Nephron progenitor cell (in vitro differentiated cells): ENCODE data around the gene HSFX4.
"Not testable (repeated sequence)": the region's sequence is repeated elsewhere in the genome, so short reads cannot be mapped to it uniquely, and the experiment has no call there.

Source experiments
- DNase-seq: peaks from one replicate; pipeline ENCODE4 v3.0.0; 2021
- H3K27ac Mint-ChIP-seq: 2 replicates; pipeline ENCODE4 v1.8.0; 2021; ENCODE audit warnings: mild to moderate bottlenecking, moderate library complexity, mixed read lengths
- H3K27me3 Mint-ChIP-seq: 2 replicates; pipeline ENCODE4 v1.8.0; 2021; ENCODE audit warnings: mild to moderate bottlenecking, low read depth, mixed read lengths; ENCODE audit not compliant: poor library complexity
- H3K36me3 Mint-ChIP-seq: 2 replicates; pipeline ENCODE4 v1.8.0; 2021; ENCODE audit warnings: low read depth, mixed read lengths
- H3K4me1 Mint-ChIP-seq: 2 replicates; pipeline ENCODE4 v1.8.0; 2021; ENCODE audit warnings: mixed read lengths
- H3K4me3 Mint-ChIP-seq: 2 replicates; pipeline ENCODE4 v1.8.0; 2021; ENCODE audit warnings: mild to moderate bottlenecking, moderate library complexity, mixed read lengths
- H3K9me3 Mint-ChIP-seq: 2 replicates; pipeline ENCODE4 v1.8.0; 2021; ENCODE audit warnings: mild to moderate bottlenecking, moderate library complexity, mixed read lengths
- TF ChIP-seq, protein P1 (sequence below): fragments of 200-600 bp; sonication (generic); IDR thresholded peaks from 2 replicates; pipeline ENCODE4 v1.5.0; 2021; ENCODE audit warnings: antibody characterized with exemption

The HSFX4 gene

DNA sequence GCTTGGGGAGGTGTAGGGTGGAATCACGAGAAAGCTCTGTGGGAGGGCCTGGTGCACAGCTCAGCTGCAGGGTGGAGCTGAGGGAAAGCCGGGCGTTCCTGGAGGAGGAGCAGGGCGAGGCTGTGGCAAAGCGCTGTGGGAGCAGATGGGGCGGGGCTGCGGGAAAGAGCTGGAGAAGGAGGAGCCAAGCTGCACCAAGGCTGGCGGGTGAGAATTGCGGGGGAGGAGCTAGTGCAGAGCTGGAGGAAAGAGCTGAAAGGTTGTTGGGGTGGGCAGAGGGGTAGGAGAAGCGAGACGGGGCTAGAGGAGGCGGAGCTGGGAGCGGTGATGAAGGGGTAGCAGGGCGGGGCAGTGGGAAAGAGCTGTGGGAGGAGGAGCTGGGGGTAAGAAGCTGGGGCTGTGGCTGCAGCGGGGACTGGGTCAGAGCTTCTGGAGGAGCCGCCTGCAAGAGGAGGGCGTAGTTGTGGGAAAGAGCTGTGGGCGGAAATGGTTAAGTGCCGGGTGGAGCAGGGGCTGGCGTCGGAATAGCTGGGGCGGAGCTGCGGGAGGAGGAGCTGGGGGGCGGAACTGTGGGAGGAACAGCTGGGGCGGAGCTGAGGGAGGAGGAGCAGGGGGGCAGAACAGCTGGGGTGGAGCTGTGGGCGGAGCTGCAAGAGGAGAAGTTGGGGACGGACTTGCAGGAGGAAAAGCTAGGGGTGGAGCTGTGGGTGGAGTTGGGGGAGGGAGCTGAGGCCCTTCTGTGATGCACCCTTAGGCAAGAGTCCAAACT is 10.7 kb downstream of the HSFX4 start:
- H3K27me3 Mint-ChIP-seq: no peaks in the 10 kb centered on the region
- peak; percentile 88 for DNase-seq
- no peaks in the 10 kb centered on the region for H3K36me3 Mint-ChIP-seq
- H3K9me3 Mint-ChIP-seq: peaks cover 41% of the 10 kb centered on the region
- TF ChIP-seq, protein P1, sequence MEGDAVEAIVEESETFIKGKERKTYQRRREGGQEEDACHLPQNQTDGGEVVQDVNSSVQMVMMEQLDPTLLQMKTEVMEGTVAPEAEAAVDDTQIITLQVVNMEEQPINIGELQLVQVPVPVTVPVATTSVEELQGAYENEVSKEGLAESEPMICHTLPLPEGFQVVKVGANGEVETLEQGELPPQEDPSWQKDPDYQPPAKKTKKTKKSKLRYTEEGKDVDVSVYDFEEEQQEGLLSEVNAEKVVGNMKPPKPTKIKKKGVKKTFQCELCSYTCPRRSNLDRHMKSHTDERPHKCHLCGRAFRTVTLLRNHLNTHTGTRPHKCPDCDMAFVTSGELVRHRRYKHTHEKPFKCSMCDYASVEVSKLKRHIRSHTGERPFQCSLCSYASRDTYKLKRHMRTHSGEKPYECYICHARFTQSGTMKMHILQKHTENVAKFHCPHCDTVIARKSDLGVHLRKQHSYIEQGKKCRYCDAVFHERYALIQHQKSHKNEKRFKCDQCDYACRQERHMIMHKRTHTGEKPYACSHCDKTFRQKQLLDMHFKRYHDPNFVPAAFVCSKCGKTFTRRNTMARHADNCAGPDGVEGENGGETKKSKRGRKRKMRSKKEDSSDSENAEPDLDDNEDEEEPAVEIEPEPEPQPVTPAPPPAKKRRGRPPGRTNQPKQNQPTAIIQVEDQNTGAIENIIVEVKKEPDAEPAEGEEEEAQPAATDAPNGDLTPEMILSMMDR: no peak
- H3K4me3 Mint-ChIP-seq: peak overlapping the region; percentile 87
- H3K4me1 Mint-ChIP-seq: no peaks in the 10 kb centered on the region
- peak overlapping the region; percentile 98 for H3K27ac Mint-ChIP-seq

DNA sequence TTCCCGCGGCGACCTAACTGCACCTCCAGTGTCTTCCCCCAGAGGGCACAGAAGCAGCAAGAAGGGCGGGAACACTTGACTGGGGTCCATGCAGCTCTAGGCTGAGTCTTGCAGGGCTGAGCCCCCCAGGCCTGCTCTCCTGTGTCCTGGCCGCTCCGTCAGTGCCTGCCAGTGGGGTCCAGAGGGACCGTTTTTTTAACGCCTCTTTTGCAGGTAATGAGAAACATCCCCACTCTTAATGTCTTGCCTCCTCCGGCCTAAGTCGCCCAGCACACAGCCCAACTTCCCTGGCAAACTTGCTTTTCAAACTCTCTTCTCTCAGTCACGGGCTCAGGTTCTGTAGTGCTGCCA is 11.3 kb downstream of the HSFX4 start:
- H3K27me3 Mint-ChIP-seq, H3K4me1 Mint-ChIP-seq, H3K36me3 Mint-ChIP-seq, DNase-seq: not testable (repeated sequence)
- peaks cover 42% of the 10 kb centered on the region for H3K9me3 Mint-ChIP-seq
- H3K4me3 Mint-ChIP-seq: peak overlapping the region; percentile 87
- TF ChIP-seq, protein P1: peak; percentile 21
- peak overlapping the region; percentile 98 for H3K27ac Mint-ChIP-seq

DNA sequence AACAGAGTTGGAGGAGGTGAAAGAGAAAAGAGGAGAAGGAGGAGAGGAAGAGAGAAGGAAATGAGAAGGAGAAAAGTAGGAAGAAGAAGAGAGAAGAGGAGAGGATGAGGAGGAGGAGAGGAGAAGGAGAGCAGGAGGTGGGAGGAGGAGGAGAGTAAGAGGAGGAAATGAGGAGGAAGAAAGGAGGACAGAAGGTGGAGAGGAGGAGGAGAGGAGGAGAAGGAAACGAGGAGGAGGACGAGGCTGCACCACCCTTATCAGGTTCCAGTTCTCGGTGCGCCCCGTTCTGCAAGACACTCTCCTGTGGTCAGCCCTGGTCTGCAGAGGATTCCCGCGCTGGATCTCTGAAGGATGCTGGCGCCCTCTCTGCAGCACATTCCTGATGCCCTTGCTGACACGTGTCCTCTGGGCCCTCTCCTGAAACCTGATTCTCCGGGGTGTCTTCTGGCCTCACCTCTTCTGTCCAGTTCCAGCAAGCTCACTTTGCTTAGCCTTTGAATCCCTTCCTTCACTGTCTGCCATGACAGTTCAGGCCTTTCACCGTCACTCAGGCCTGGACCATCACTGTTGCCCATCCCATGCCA is 15.8 kb downstream of the HSFX4 start:
- H3K9me3 Mint-ChIP-seq: peaks cover 44% of the 10 kb centered on the region
- H3K36me3 Mint-ChIP-seq, H3K4me3 Mint-ChIP-seq, H3K27ac Mint-ChIP-seq, H3K4me1 Mint-ChIP-seq, DNase-seq, H3K27me3 Mint-ChIP-seq: not testable (repeated sequence)

DNA sequence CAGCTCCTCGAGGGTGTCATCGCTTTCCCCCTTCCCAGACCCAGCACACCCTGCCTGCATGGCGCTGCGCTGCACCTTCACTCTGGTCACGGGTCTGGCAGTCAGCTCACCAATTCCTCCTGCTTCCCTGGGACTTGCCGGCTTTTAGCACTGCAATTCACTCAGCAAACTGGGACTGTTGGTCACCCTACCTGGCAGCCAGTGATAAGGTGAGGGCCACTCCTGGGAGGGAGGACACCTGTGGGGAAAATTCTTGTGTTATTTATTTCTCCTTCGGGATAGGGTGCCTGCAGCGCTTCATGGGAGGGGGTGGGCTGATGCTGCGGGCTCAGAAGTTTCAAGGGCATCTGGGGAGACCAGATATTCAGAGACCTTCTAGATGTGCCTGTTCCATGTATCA is 16.4 kb downstream of the HSFX4 start:
- DNase-seq: not testable (repeated sequence)

DNA sequence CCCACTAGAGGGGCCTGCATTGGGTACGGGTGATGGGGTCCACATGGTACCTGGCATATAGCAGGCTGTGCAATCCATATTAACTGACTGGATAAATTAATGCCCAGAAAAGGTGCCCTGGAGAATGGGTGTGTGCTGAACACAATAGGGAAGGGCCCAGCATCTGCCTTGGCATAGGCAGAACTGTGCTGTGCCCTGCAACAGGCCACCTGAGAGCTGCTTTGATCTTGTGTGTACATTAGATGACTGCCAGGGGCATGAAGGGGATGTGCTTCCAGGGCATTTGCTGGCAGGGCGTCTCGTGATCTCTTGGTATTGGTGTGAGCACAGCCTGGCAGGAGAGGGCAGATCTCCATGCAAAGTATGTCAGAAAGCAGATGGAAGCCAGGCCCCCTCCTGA is 17.6 kb downstream of the HSFX4 start:
- H3K27ac Mint-ChIP-seq, H3K4me3 Mint-ChIP-seq, H3K36me3 Mint-ChIP-seq, H3K4me1 Mint-ChIP-seq, H3K27me3 Mint-ChIP-seq, DNase-seq: not testable (repeated sequence)
- peaks cover 42% of the 10 kb centered on the region for H3K9me3 Mint-ChIP-seq

More for the DNA sequence above, 16.4 kb downstream of the HSFX4 start:
- peaks cover 39% of the 10 kb centered on the region for H3K9me3 Mint-ChIP-seq
- H3K36me3 Mint-ChIP-seq, H3K27me3 Mint-ChIP-seq, H3K4me1 Mint-ChIP-seq, H3K4me3 Mint-ChIP-seq, H3K27ac Mint-ChIP-seq: not testable (repeated sequence)

DNA sequence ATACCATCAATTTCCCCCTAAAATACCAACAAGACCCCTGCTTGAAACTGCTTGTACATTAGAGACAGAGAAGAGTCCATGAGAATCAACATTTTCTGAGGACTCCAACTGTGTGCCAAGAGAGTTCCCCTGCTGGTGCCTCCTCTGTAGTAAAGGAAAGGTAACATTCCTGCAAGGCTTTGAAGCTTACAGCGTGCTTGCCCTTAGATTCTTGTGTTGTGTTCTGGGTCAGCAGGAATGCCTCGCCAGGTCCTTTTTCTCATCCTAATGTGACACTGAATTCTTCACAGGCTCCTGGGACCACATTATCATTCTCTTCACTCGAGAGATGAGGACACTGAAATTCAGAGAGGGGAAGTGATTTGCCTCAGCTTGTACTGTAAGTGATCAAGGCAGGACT is 18.6 kb downstream of the HSFX4 start:
- Mint-ChIP-seq H3K4me1 (no peaks in the 10 kb centered on the region), H3K4me3 (no peak overlapping the region)

DNA sequence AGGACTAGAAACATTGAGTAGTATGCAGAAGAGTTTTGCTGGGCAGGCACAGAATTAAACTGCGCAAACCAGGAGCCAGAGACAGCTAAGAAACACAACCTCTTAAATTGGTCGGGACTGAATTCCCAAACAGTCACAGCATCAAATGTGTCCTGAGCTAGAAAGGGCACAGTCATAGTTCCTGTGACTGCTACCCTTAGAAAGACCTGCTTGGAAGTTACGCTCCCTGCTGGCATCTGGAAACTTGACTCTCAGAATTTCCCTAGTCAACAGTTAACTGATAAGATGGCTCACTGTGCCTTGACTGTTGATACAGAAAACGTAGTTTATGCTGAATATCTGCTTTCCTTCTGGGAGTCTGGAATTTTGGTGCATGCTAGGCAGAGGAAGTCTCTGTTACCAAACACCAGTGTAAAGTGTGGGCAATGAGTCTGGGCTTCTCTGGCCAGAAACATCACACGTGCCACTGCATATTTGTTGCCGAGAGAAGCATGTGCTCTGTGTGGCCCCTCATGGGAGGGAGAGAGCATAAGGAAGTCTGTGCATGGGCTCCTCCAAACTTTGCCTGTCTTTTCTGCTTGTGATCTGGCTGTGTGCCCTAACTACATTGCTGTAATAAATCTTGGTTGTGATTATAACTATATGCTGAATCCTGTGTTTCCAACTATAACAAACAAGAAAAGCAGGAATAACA is 20.5 kb downstream of the HSFX4 start:
- TF ChIP-seq, protein P1: no peak
- Mint-ChIP-seq H3K27ac (no peak overlapping the region), H3K27me3 (peaks cover 4% of the 10 kb centered on the region), H3K9me3 (peaks cover 32% of the 10 kb centered on the region), H3K36me3 (peaks cover 8% of the 10 kb centered on the region), H3K4me3 (no peak overlapping the region), H3K4me1 (no peaks in the 10 kb centered on the region)
- DNase-seq: no peak

More for the DNA sequence above, 18.6 kb downstream of the HSFX4 start:
- H3K36me3 Mint-ChIP-seq: peaks cover 8% of the 10 kb centered on the region
- no peak for DNase-seq
- no peak overlapping the region for H3K27ac Mint-ChIP-seq
- H3K27me3 Mint-ChIP-seq: no peaks in the 10 kb centered on the region
- TF ChIP-seq, protein P1: no peak
- H3K9me3 Mint-ChIP-seq: peaks cover 42% of the 10 kb centered on the region
